Measurements from ENCODE around the gene SLC25A26. TPM values are rescaled to one million over a fixed set of nuclear protein-coding genes. Genes with fewer than 3 reads are reported as not detected.

SLC25A26 gene
- total and polyA plus RNA-seq, 2 of the 13 experiments (the other 11 are each of a cell fraction or from before 2014, with no cell fraction given), result 23.1 to 32.7 TPM

GRCh38 chr3:66407611-66408218, 186.9 kb downstream of the SLC25A26 start (continued):
- TF ChIP-seq MLXIP (CRISPR knock-in tag; IDR thresholded peaks at IDR 0.05; ENCODE audit: borderline replicate concordance) (no peak), PCBP2 (optimal IDR thresholded peaks at IDR 0.05; ENCODE audit: low read depth, low read length, poor library complexity, severe bottlenecking) (no peak), KDM2A (CRISPR knock-in tag; IDR thresholded peaks at IDR 0.05; ENCODE audit: borderline replicate concordance, low read depth) (peak; percentile 57; the same call in 1 of the 2 replicates), MTA3 (CRISPR knock-in tag; IDR thresholded peaks at IDR 0.05) (no peak), SRSF1 (optimal IDR thresholded peaks at IDR 0.05; ENCODE audit: low read depth, low read length) (no peak), SPEN (CRISPR knock-in tag; IDR thresholded peaks at IDR 0.05; ENCODE audit: low read depth) (no peak), ZNF629 (CRISPR knock-in tag; conservative IDR thresholded peaks at IDR 0.05) (peak; percentile 39; the same call in 1 of the 2 replicates), PTBP1 (IDR thresholded peaks at IDR 0.05; ENCODE audit: low read depth, low read length, poor library complexity, severe bottlenecking) (no peak), TAF1 (CRISPR knock-in tag; IDR thresholded peaks at IDR 0.05) (no peak), ISL2 (CRISPR knock-in tag; IDR thresholded peaks at IDR 0.05) (no peak), NAIF1 (CRISPR knock-in tag; IDR thresholded peaks at IDR 0.05; ENCODE audit: borderline replicate concordance) (no peak), ZMYM3 (CRISPR knock-in tag; IDR thresholded peaks at IDR 0.05) (no peak), ZNF230 (CRISPR knock-in tag; IDR thresholded peaks at IDR 0.05) (no peak), FOXP4 (CRISPR knock-in tag; IDR thresholded peaks at IDR 0.05) (no peak), ZNF143 (CRISPR knock-in tag; IDR thresholded peaks at IDR 0.05) (no peak), SMARCC2 (IDR thresholded peaks at IDR 0.05) (no peak), SNRNP70 (IDR thresholded peaks at IDR 0.05; ENCODE audit: low read depth, low read length) (no peak), ZFP36 (IDR thresholded peaks at IDR 0.05; ENCODE audit: borderline replicate concordance, low read depth, low read length, partially characterized antibody) (no peak), NR3C1 (CRISPR knock-in tag; IDR thresholded peaks at IDR 0.05) (no peak), HMG20A (CRISPR knock-in tag; IDR thresholded peaks at IDR 0.05; ENCODE audit: borderline replicate concordance) (no peak), REPIN1 (CRISPR knock-in tag; IDR thresholded peaks at IDR 0.05; ENCODE audit: borderline replicate concordance, low read depth) (no peak), GPN1 (CRISPR knock-in tag; IDR thresholded peaks at IDR 0.05; ENCODE audit: borderline replicate concordance) (no peak), FOXJ3 (CRISPR knock-in tag; IDR thresholded peaks at IDR 0.05; ENCODE audit: borderline replicate concordance) (no peak), XBP1 (CRISPR knock-in tag; IDR thresholded peaks at IDR 0.05) (no peak), PRPF4 (IDR thresholded peaks at IDR 0.05; ENCODE audit: low read depth, low read length, poor library complexity, severe bottlenecking) (no peak)
- TF ChIP-seq, protein P1, sequence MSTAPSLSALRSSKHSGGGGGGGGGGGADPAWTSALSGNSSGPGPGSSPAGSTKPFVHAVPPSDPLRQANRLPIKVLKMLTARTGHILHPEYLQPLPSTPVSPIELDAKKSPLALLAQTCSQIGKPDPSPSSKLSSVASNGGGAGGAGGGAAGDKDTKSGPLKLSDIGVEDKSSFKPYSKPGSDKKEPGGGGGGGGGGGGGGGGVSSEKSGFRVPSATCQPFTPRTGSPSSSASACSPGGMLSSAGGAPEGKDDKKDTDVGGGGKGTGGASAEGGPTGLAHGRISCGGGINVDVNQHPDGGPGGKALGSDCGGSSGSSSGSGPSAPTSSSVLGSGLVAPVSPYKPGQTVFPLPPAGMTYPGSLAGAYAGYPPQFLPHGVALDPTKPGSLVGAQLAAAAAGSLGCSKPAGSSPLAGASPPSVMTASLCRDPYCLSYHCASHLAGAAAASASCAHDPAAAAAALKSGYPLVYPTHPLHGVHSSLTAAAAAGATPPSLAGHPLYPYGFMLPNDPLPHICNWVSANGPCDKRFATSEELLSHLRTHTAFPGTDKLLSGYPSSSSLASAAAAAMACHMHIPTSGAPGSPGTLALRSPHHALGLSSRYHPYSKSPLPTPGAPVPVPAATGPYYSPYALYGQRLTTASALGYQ (CRISPR knock-in tag; IDR thresholded peaks at IDR 0.05), result no peak
